Keratinocyte (primary cell): ENCODE data around the gene NCCRP1.
"Not testable (repeated sequence)": the region's sequence is repeated elsewhere in the genome, so short reads cannot be mapped to it uniquely, and the experiment has no call there.

Source experiments
- EZH2 ChIP-seq: IDR thresholded peaks from one replicate; pipeline ENCODE4 v1.6.1; 2012; ENCODE audit warnings: inconsistent platforms, mild to moderate bottlenecking, low read length, moderate library complexity
- TF ChIP-seq, protein P1 (sequence below), 3 experiments: IDR thresholded peaks in 1 of 3; conservative IDR thresholded peaks in 1 of 3; optimal IDR thresholded peaks in 1 of 3; 2 replicates in 2 of 3; 3 replicates in 1 of 3; pipeline versions ENCODE3 to v1.5.1; 2011; ENCODE audit warnings: low read length in 3 of 3, mild to moderate bottlenecking in 3 of 3, moderate library complexity in 2 of 3, control low read depth in 1 of 3, inconsistent platforms in 1 of 3; ENCODE audit not compliant: insufficient read depth in 2 of 3; ENCODE audit errors: extremely low read depth in 1 of 3

DNA sequence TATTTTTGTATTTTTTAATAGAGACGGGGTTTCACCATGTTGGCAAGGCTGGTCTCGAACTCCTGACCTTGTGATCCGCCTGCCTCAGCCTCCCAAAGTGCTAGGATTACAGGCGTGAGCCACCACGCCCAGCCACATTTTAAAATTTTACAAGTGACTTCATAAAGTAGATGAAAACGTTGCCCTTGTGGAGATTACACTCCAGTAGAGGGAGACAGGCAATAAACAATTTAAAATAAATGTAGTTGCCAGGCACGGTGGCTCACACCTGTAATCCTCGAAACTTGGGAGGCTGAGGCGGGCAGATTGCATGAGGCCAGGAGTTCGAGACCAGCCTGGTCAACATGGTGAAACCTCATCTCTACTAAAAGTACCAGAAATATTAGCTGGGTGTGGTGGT, 22.3 kb downstream of the NCCRP1 start:
- TF ChIP-seq, protein P1, sequence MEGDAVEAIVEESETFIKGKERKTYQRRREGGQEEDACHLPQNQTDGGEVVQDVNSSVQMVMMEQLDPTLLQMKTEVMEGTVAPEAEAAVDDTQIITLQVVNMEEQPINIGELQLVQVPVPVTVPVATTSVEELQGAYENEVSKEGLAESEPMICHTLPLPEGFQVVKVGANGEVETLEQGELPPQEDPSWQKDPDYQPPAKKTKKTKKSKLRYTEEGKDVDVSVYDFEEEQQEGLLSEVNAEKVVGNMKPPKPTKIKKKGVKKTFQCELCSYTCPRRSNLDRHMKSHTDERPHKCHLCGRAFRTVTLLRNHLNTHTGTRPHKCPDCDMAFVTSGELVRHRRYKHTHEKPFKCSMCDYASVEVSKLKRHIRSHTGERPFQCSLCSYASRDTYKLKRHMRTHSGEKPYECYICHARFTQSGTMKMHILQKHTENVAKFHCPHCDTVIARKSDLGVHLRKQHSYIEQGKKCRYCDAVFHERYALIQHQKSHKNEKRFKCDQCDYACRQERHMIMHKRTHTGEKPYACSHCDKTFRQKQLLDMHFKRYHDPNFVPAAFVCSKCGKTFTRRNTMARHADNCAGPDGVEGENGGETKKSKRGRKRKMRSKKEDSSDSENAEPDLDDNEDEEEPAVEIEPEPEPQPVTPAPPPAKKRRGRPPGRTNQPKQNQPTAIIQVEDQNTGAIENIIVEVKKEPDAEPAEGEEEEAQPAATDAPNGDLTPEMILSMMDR (optimal IDR thresholded peaks at IDR 0.05 in 1 of 3, IDR thresholded peaks at IDR 0.05 in 1 of 3, conservative IDR thresholded peaks at IDR 0.05 in 1 of 3; ENCODE audit: extremely low read depth in 1 of 3, insufficient read depth in 2 of 3, low read length in 3 of 3): not testable (repeated sequence)
- not testable (repeated sequence) for TF ChIP-seq EZH2
